Stimulated activated naive CD8-positive, alpha-beta T cell treated with anti-CD3 and anti-CD28 coated beads, Interleukin-15, Interleukin-2, amounts not matched to agents 100 ng/mL and 50 ng/mL, for 24 hours (primary cell): ENCODE data around the gene WASL.
"Not testable (repeated sequence)": the region's sequence is repeated elsewhere in the genome, so short reads cannot be mapped to it uniquely, and the experiment has no call there.

Source experiments
- H3K27ac Mint-ChIP-seq: one replicate; pipeline ENCODE4 v1.8.0; 2021; ENCODE audit warnings: mild to moderate bottlenecking, mixed read lengths
- H3K27me3 Mint-ChIP-seq: one replicate; pipeline ENCODE4 v1.8.0; 2021; ENCODE audit warnings: mixed read lengths
- H3K36me3 Mint-ChIP-seq: one replicate; pipeline ENCODE4 v1.8.0; 2021; ENCODE audit warnings: low read depth, mixed read lengths
- H3K4me1 Mint-ChIP-seq: one replicate; pipeline ENCODE4 v1.8.0; 2021; ENCODE audit warnings: low read depth, mixed read lengths
- H3K4me3 Mint-ChIP-seq: one replicate; pipeline ENCODE4 v1.8.0; 2021; ENCODE audit warnings: mild to moderate bottlenecking, mixed read lengths
- H3K9me3 Mint-ChIP-seq: one replicate; pipeline ENCODE4 v1.8.0; 2021; ENCODE audit warnings: mixed read lengths

Gene WASL

DNA sequence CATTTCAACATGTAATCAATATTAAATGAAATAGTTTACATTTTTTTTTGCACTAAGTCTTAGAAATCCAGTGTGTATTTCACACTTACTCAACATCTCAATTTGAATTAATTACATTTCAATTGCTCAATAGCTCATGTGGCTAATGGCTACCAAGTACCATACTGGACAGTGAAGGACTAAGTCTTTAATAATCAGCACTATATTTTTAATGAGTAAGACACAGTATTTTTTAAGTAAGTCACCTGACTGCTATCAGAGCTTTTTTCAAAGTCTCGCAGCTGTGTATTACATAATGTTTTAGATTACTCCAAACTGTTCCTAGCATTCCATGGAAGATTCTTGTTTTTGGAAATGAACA is 19.6 kb downstream of the WASL start:
- peaks cover 23% of the 10 kb centered on the region for H3K9me3 Mint-ChIP-seq
- H3K27ac Mint-ChIP-seq, result no peak overlapping the region
- peaks cover 67% of the 10 kb centered on the region for H3K4me1 Mint-ChIP-seq
- H3K4me3 Mint-ChIP-seq, result no peak overlapping the region
- H3K27me3 Mint-ChIP-seq, result no peaks in the 10 kb centered on the region
- peaks cover 30% of the 10 kb centered on the region for H3K36me3 Mint-ChIP-seq

DNA sequence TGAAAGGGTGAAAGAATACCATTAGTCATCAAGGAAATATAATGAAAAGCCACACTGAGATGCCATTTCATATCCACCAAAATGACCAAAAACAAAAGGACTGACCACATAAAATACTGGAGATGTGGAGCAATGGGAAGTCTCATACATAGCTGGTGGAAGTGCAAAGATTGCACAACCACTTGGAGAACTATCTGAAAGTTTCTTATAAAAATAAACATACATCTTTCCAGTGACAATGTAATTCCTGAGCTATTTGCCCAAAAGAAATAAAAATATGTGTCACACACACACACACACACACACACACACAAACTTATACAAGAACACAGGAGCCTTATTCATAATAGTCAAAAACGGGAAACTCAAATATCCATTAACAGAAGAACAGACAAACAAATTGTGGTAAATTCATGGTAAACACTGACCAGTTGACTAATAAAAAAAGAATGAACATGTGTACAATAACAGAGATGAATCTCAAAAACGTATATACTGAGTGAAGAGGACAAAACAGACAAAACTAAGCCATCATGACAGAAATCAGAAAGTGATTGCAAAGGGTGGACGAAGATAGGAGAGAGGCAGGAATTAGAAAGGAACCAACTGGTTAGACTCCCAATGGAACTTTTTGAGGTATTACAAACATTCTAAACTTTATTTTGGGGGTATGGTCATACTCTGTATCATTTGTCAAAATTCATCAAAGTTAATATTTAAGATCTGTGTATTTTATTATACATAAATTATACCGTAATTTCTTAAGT is 21.5 kb downstream of the WASL start:
- Mint-ChIP-seq H3K36me3 (peaks cover 14% of the 10 kb centered on the region), H3K4me1 (peaks cover 56% of the 10 kb centered on the region), H3K9me3 (peaks cover 8% of the 10 kb centered on the region), H3K27me3 (no peaks in the 10 kb centered on the region), H3K27ac (no peak overlapping the region), H3K4me3 (no peak overlapping the region)

DNA sequence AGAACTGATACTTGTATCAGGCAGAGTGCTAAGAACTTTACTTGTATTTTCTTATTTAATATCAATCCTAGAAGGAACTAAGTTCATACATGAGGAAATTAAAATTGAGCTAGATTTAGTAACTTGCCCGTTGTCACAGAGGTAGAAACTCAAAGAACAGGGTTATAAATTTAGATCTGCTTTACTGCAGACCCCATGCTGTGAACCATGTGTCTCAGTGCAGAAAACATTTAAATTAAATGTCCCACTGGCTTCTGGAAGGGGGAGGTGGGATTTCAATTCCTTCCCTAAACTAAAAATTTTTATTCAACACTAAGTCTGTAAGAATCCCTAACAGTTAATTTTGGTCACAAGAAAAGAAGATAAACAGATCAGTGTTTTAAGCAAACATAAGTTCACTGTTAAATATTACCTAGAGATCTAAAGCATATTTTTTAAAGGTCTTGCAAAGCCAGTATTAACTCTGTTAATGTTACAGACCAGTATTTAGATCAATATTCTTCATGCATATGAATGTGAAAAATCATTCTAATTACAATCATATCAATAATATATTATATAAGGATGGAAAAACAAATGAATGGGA is 23.1 kb downstream of the WASL start:
- Mint-ChIP-seq H3K36me3 (peaks cover 5% of the 10 kb centered on the region), H3K4me3 (no peak overlapping the region), H3K27ac (no peak overlapping the region), H3K9me3 (no peaks in the 10 kb centered on the region), H3K27me3 (no peaks in the 10 kb centered on the region), H3K4me1 (peaks cover 55% of the 10 kb centered on the region)

DNA sequence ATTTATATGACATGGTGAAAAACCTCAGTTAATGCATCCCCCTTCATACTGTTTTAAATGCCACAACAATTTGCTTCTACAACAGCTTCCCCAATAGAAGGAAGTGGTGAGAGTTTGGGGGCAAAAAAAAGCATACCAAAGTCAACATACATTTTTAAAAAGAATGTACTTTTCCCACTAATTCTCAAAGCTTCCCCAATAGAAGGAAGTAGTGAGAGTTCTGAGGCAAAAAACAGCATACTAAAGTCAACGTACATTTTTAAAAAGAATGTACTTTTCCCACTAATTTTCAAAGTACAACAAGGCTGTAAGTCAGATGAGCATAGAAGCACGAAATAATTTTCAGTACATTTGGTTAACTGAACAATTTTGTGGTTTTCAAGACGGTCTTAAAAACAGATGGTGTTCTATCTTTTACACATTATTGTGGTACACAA is 24.0 kb downstream of the WASL start:
- Mint-ChIP-seq H3K36me3 (peaks cover 5% of the 10 kb centered on the region), H3K27me3 (no peaks in the 10 kb centered on the region), H3K9me3 (no peaks in the 10 kb centered on the region), H3K4me1 (peaks cover 62% of the 10 kb centered on the region), H3K4me3 (no peak overlapping the region), H3K27ac (no peak overlapping the region)

DNA sequence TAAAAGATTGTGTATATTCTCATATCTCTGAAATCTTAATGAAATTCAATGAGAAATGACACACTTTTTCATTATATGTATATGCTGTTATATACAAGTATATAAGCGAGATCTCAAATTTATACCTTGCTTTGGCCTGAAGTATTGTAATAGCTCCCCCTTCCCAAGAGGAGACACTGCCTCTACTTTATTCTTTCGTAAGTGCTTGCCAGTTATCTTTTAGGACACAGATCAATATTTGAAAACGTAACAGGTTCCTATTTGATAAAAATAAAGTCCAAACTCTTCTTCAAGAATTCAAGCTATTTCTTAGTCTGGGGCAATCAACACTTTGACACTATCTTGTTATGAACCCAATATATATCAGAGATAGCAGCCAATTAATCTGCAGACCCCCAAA is 24.9 kb downstream of the WASL start:
- peaks cover 71% of the 10 kb centered on the region for H3K4me1 Mint-ChIP-seq
- no peak overlapping the region for H3K27ac Mint-ChIP-seq
- no peak overlapping the region for H3K4me3 Mint-ChIP-seq
- H3K9me3 Mint-ChIP-seq, result no peaks in the 10 kb centered on the region
- H3K27me3 Mint-ChIP-seq, result no peaks in the 10 kb centered on the region
- peaks cover 3% of the 10 kb centered on the region for H3K36me3 Mint-ChIP-seq

DNA sequence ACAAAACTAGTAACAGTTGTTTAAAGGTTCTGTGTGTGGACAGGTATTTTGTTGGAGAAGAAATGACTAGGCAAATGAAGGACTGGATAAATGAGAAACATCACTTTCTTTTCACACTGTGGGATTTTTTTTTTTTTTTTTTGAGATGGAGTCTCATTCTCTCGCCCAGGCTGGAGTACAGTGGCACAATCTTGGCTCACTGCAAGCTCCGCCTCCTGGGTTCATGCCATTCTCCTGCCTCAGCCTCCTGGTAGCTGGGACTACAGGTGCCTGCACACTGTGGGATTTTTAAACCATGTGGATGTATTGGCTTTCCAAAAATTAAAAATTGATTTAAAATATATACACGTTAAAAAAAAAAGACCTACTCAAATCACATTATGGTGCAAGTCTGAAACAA is 28.3 kb downstream of the WASL start:
- not testable (repeated sequence) for H3K27me3 Mint-ChIP-seq, H3K9me3 Mint-ChIP-seq, H3K4me3 Mint-ChIP-seq, H3K36me3 Mint-ChIP-seq, H3K27ac Mint-ChIP-seq
- H3K4me1 Mint-ChIP-seq, result peaks cover 51% of the 10 kb centered on the region

DNA sequence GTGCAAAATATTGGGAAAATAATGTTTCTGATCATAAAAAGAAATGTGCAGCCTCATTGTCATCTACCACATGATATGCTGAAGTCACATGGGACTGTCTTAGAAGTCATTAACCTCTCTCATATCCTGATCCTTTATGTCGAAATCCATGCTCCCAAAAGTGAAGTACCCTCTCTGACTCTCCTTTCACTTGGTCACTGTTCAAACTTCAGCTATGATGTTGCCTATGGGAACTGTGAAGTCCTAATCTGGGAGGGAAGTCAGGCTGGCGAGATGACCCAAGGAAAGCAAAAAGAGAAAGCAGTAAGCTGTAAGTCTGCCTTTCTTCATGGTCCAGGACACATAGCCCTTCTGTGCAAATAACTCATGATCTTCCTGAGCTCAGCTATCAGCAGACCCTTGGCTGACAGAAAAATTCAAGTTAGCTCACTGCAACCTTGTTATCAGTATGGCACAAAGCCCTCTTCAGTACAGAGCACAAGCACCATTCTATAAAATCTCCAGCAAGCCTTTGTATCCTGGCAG is 29.5 kb downstream of the WASL start:
- peak overlapping the region; percentile 3 for H3K27ac Mint-ChIP-seq
- peaks cover 8% of the 10 kb centered on the region for H3K36me3 Mint-ChIP-seq
- peaks cover 53% of the 10 kb centered on the region for H3K4me1 Mint-ChIP-seq
- no peaks in the 10 kb centered on the region for H3K27me3 Mint-ChIP-seq
- H3K4me3 Mint-ChIP-seq, result no peak overlapping the region
- no peaks in the 10 kb centered on the region for H3K9me3 Mint-ChIP-seq

DNA sequence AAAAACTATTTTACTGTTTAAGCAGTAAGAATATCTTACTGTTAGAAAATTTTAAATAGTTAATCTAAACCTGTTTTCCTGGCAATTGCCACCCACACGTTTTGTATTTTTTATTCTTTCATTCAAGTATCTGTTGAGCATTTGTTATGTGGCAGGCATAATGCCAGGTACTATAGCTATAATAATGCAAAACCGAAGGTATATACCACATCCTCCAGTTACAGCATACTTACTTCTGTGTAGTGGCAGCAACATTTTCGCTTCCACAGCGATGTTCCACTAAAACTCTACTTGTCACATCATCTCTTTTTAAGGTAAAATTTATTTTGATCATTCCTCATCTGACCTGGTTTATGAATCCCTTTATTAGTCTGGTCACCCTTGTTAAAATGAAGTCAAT is 30.0 kb downstream of the WASL start:
- no peak overlapping the region for H3K4me3 Mint-ChIP-seq
- H3K36me3 Mint-ChIP-seq, result peaks cover 10% of the 10 kb centered on the region
- no peak overlapping the region for H3K27ac Mint-ChIP-seq
- H3K4me1 Mint-ChIP-seq, result peaks cover 51% of the 10 kb centered on the region
- H3K27me3 Mint-ChIP-seq, result no peaks in the 10 kb centered on the region
- no peaks in the 10 kb centered on the region for H3K9me3 Mint-ChIP-seq

DNA sequence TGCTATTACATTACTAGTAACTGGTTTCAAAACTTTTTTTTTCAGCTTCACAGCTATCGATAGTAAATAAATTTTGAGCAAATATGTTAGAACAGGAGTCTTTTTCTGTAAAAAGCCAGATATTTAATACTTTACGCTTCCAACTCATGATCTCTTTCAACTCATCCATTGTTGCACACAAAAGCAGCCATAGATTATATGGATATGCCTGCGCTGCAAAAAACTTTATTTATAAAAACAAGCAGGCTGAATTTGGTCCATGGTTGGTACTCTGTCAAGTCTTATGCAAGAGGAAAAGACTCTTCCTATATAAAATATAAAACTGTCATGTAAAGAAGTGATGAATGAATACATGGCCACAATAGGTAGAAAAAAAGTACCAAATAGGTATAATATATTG is 31.1 kb downstream of the WASL start:
- Mint-ChIP-seq H3K36me3 (peaks cover 14% of the 10 kb centered on the region), H3K9me3 (no peaks in the 10 kb centered on the region), H3K27me3 (no peaks in the 10 kb centered on the region), H3K4me1 (peaks cover 57% of the 10 kb centered on the region), H3K27ac (no peak overlapping the region), H3K4me3 (no peak overlapping the region)

DNA sequence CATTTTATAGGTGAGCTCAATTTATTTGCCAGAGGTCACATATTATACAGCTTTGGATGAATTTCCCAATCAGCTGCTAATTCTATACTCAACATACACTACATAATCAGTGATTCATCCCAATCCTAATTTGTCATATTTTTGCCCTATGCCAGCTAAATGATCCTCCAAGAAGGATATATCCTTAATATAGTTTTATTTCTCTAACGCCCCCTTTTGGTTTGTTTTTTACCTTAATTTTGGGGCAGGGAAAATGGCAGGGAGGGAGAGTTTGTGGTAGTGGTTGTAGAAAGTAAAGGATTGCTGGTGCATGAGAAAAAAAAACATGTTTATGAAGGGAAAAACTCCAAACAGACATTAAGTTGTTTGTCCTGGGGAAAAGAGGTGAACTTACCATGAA is 31.9 kb downstream of the WASL start:
- no peaks in the 10 kb centered on the region for H3K9me3 Mint-ChIP-seq
- H3K27me3 Mint-ChIP-seq, result no peaks in the 10 kb centered on the region
- peaks cover 14% of the 10 kb centered on the region for H3K36me3 Mint-ChIP-seq
- H3K4me1 Mint-ChIP-seq, result peaks cover 66% of the 10 kb centered on the region
- H3K27ac Mint-ChIP-seq, result no peak overlapping the region
- H3K4me3 Mint-ChIP-seq, result no peak overlapping the region

DNA sequence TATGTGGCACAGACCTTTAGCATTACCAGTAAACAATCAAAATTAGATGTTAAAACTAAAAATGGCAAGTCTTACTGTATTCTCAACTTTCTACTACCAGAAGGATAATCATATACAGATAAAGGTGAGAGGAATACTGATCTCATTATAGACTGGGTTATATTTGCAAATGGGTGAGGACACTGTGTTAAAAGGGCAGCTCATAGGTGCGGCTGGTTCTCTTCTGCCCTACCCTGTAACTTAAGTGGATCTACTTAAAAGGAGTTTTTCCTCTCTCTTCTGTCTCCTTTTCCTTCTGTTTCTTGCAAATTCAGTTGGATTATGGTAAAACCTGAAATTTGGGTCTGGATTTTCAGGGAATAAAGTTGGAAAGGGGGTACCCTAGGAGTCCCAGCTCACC is 33.0 kb downstream of the WASL start:
- peaks cover 14% of the 10 kb centered on the region for H3K36me3 Mint-ChIP-seq
- H3K27me3 Mint-ChIP-seq, result no peaks in the 10 kb centered on the region
- H3K27ac Mint-ChIP-seq, result no peak overlapping the region
- no peaks in the 10 kb centered on the region for H3K9me3 Mint-ChIP-seq
- H3K4me1 Mint-ChIP-seq, result peaks cover 69% of the 10 kb centered on the region
- no peak overlapping the region for H3K4me3 Mint-ChIP-seq

DNA sequence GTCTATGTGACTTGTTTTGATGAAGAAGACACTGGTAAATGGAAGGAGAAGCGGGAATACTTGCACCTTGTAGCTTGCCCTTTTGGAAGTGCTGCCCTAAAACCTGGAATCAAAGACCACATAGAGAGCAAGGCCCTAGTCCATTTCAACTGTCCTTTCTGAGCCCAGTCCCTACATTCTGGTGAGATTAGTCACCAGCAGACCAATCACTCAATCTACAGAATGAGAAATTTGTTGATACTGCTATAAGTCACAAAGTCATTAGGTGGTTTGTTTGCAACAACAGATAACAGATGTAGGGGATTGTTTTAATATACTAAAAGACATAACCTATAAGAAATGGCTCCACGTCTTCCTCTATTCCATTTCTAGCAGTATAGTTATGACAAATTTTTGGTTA is 33.6 kb downstream of the WASL start:
- peaks cover 14% of the 10 kb centered on the region for H3K36me3 Mint-ChIP-seq
- H3K9me3 Mint-ChIP-seq, result no peaks in the 10 kb centered on the region
- no peaks in the 10 kb centered on the region for H3K27me3 Mint-ChIP-seq
- H3K27ac Mint-ChIP-seq, result no peak overlapping the region
- H3K4me1 Mint-ChIP-seq, result peaks cover 71% of the 10 kb centered on the region
- H3K4me3 Mint-ChIP-seq, result no peak overlapping the region

DNA sequence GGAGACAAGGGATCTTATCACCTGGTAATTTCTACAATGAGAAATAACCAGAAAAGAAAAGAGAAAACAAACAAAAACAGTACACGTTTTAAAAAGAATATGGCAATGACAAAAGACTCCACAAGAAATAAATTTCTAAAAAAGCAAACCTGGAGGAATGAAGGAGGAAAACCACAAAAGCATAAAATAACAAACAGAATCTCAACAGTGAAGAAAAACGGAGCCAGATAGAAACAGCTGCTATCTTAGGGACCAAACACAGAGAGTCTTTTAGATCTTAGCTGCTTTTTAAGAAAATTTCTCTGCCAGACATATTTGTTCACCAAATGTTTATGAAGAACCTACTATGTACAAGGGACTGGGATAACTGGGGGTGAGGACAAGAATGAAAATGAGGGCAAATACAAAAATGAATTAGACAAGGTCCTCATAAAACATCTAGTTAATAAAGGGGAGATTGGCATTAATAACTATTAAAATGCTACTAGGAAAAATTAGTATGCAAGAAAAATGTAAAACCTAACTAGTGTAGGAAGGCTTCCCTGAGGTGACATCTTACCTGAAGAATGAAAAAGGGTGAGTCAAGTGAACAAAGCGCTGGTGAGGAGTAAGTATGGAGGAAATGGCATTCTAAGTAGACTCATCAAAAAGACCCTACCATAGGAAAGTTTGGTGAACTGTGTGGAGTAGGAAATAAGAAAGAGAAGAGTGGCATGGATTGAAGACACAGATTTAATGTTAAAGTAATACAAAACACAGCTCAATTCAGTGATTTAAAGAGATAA is 34.3 kb downstream of the WASL start:
- Mint-ChIP-seq H3K27me3 (no peaks in the 10 kb centered on the region), H3K27ac (no peak overlapping the region)

DNA sequence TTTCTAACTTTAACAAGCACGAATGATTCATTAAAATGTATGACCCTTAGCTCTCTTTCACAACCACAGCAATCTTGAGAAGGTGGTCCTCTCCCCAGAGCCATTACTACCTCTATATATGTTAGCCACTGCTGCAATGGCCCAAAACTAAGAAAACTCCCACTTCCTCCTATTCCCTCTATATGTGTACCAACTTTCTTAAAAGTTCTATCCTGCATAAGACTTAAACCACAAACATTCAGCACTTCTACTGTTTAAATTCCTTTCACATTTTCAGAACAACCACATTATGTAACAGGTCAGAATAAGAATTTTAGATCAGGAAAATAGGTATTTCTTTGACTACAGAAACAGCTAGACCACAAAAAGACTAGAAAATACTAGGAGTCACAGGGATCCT is 36.2 kb downstream of the WASL start:
- peaks cover 57% of the 10 kb centered on the region for H3K4me1 Mint-ChIP-seq

More for the DNA sequence above, 34.3 kb downstream of the WASL start:
- H3K4me3 Mint-ChIP-seq, result no peak overlapping the region
- no peaks in the 10 kb centered on the region for H3K9me3 Mint-ChIP-seq
- peaks cover 64% of the 10 kb centered on the region for H3K4me1 Mint-ChIP-seq
- peaks cover 14% of the 10 kb centered on the region for H3K36me3 Mint-ChIP-seq

DNA sequence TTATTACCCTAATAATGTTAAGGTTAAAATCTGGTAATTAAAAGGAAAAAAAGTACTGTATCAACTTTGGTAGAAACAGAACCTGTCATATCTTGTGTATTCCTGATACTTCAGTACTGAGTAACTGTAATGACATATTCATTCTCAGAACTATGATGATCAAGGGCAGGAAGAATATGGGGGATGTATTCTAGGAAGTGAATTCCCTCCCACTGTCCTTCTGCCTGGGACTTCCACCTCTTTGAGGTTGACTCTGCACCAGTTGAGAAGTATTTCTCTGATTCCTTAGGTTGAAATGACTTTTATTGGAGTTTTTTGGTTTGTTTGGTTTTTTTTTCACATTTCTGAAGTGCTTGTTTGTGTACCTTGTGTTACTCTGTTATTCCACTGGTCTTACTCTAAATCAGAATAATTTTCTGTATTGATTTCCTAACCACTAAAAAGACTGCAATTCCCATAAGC is 36.9 kb downstream of the WASL start:
- Mint-ChIP-seq H3K27ac (peak overlapping the region; percentile 54), H3K36me3 (peaks cover 32% of the 10 kb centered on the region), H3K27me3 (no peaks in the 10 kb centered on the region), H3K4me3 (peak overlapping the region; percentile 43), H3K9me3 (no peaks in the 10 kb centered on the region), H3K4me1 (peaks cover 53% of the 10 kb centered on the region)

More for the DNA sequence above, 36.2 kb downstream of the WASL start:
- H3K36me3 Mint-ChIP-seq, result peaks cover 28% of the 10 kb centered on the region
- no peak overlapping the region for H3K27ac Mint-ChIP-seq
- no peak overlapping the region for H3K4me3 Mint-ChIP-seq
- no peaks in the 10 kb centered on the region for H3K9me3 Mint-ChIP-seq
- H3K27me3 Mint-ChIP-seq, result no peaks in the 10 kb centered on the region
